Measurements from ENCODE around the gene EPOP. TPM values are rescaled to one million over a fixed set of nuclear protein-coding genes. Genes with fewer than 3 reads are reported as not detected.

Gene EPOP
- total and polyA plus RNA-seq, 2 of the 13 experiments (the other 11 are each of a cell fraction or from before 2014, with no cell fraction given): 14.7 to 37.8 TPM

DNA sequence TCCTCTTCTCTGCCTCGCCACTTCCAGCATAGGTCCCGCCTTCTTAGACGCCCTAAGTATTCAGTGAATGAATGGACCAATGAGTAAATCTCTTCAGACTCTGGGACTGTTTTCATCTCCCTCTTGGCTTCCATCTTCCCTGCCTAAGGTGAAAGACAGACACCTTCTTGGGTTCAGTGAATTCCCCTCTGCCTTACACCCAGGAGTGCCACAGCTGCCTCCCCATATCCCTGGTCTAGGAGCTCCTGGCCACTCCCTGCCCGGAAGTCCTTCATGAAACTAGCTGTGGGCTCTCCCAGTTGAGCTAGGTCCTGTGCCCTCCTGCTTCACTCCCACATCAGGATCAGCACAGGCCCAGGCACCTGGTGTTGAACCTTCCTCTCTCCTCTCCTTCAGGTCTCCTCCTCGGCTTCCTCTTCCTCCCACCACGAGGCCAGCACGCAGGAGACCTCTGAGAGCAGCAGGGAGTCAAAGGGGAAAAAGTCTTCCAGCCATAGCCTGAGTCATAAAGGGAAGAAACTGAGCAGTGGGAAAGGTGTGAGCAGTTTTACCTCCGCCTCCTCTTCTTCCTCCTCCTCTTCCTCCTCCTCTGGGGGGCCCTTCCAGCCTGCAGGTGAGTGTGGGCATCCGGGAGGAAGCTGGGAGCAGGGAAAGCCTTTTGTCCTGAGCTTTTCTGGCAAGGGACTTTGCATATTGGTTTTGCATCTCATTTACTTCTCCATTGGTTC lies 40.6 kb upstream of the EPOP start (continued):
- TF ChIP-seq, protein P1, sequence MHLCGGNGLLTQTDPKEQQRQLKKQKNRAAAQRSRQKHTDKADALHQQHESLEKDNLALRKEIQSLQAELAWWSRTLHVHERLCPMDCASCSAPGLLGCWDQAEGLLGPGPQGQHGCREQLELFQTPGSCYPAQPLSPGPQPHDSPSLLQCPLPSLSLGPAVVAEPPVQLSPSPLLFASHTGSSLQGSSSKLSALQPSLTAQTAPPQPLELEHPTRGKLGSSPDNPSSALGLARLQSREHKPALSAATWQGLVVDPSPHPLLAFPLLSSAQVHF (CRISPR knock-in tag; IDR thresholded peaks at IDR 0.05): no peak
- TF ChIP-seq ZNF207 (IDR thresholded peaks at IDR 0.05; ENCODE audit: borderline replicate concordance) (no peak), ZSCAN31 (CRISPR knock-in tag; IDR thresholded peaks at IDR 0.05; ENCODE audit: low read depth) (no peak), POLR2G (IDR thresholded peaks at IDR 0.05; ENCODE audit: low read depth, low read length) (peak; percentile 61)

DNA sequence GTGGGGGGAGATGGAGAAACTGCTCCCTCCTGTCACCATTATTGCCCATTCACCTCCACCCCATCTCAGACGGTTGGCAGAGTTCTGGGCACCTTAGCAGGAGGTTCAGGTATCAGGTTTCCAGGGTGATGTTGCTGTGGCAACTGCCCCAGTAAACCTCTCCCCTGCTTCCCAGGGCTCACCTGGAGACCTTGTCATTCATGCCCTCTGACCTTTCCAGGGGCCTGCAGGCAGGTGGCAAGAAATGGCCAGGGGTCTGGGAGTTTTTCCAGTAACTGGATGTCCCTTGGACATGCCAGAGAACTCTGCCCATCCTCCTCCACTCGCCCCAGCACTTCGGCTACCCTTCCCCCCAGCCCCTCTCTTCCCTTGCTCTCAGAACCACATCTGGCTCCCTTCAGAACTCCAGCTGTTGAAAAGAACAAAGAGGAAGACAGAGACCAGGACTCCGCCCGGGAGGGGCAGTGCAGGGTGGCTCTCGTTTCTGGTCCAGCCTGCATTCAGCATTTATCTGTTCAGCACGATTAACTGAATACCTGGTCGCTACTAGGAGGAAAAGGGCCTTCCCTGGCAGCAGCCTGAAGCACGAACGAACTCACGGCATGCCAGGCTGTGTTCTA lies 38.8 kb upstream of the EPOP start:
- DNase-seq (ENCODE audit: low spot score): no peak
- Histone ChIP-seq H3K4me1 (ENCODE audit: insufficient read depth, low read length) (peaks cover 33% of the 10 kb centered on the region), H3K27ac (ENCODE audit: extremely low read length, insufficient read depth, low read length) (no peak overlapping the region), H4K20me1 (ENCODE audit: insufficient read depth, low read length) (no peaks in the 10 kb centered on the region), H3K4me3 (replicated peaks in 1 of 3; ENCODE audit: insufficient read depth in 1 of 3, low read depth in 2 of 3, low read length in 3 of 3) (no peak overlapping the region), H2AFZ (ENCODE audit: low read length) (no peak overlapping the region), H3K36me3 (replicated peaks in 1 of 2; ENCODE audit: control insufficient read depth in 1 of 2, insufficient read depth in 2 of 2, low read length in 2 of 2) (peaks cover 55 to 89% of the 10 kb centered on the region in 2 experiments), H3K79me2 (ENCODE audit: insufficient read depth, low read length) (no peaks in the 10 kb centered on the region), H3K27me3 (ENCODE audit: control insufficient read depth in 1 of 2, insufficient read depth in 2 of 2, low read length in 2 of 2) (no peaks in the 10 kb centered on the region), H3K9ac (ENCODE audit: insufficient read depth, low read depth, low read length) (no peak overlapping the region), H3K4me2 (ENCODE audit: low read depth, low read length) (no peak overlapping the region), H3K9me3 (ENCODE audit: low read length) (no peaks in the 10 kb centered on the region)
- BruUV-seq (replicated peaks): no TSS peak
- no peak for TF ChIP-seq ZNF841 (CRISPR knock-in tag; IDR thresholded peaks at IDR 0.05; ENCODE audit: borderline replicate concordance)
- TF ChIP-seq ZNF431 (CRISPR knock-in tag; IDR thresholded peaks at IDR 0.05; ENCODE audit: borderline replicate concordance, low read depth): no peak
- TF ChIP-seq, protein P2, sequence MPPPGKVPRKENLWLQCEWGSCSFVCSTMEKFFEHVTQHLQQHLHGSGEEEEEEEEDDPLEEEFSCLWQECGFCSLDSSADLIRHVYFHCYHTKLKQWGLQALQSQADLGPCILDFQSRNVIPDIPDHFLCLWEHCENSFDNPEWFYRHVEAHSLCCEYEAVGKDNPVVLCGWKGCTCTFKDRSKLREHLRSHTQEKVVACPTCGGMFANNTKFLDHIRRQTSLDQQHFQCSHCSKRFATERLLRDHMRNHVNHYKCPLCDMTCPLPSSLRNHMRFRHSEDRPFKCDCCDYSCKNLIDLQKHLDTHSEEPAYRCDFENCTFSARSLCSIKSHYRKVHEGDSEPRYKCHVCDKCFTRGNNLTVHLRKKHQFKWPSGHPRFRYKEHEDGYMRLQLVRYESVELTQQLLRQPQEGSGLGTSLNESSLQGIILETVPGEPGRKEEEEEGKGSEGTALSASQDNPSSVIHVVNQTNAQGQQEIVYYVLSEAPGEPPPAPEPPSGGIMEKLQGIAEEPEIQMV (CRISPR knock-in tag; IDR thresholded peaks at IDR 0.05; ENCODE audit: low read depth): no peak
- TF ChIP-seq SNRNP70 (IDR thresholded peaks at IDR 0.05; ENCODE audit: low read depth, low read length): no peak
- no peak for TF ChIP-seq TEAD2 (CRISPR knock-in tag; IDR thresholded peaks at IDR 0.05)
- no peak for TF ChIP-seq ZBTB42 (CRISPR knock-in tag; IDR thresholded peaks at IDR 0.05)
- ChIA-PET POLR2A (interaction anchor here (1.3 to 7.0 kb wide), 4 partner anchors 10 to 17 kb away, joined by 3 to 92 read pairs (median 4); partner anchors contain the start of gene MLLT6), CTCF (ENCODE audit: low intra/inter-chr PET ratio, low total read pairs) (no interaction called here)
- no peak for ATAC-seq
- WGBS (ENCODE audit: low lambda C conversion rate): 95% methylated on average over 11 of the region's 11 CpGs
- intact Hi-C loops (cut with micrococcal nuclease; ENCODE audit: unreplicated experiment): no loop called here
- in situ Hi-C loops (cut with HindIII; ENCODE audit: extremely low pct_ligation_motif_present, low pct_unique_long_range_greater_than_20kb): no loop called here
- FAIRE-seq: no peak
